ENCODE data around the gene DLGAP1. TPM values are rescaled to one million over a fixed set of nuclear protein-coding genes. Genes with fewer than 3 reads are reported as not detected.

Gene DLGAP1
- total RNA-seq, 1 experiment from 2014 or later, result 2.8 TPM

DNA sequence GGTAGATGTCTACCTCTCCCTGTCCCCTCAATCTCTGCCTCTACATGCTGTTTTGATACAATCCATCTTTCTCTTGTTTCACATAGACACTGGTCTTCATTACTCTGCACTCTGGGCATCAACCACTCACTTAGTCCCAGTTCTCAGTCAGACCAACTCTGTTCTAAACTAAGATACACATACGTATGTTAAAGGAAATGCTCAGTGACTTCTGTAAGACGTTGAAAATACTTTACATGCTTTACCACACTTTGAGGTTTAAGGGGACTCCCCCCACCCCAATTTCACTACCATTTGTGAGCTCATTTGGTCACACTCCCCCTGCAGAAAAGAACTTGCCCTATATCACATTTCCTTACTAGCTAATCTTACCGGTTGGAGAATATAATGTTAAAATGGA, 507.7 kb downstream of the DLGAP1 start:
- no peak overlapping the region for H3K4me3 ChIP-seq

DNA sequence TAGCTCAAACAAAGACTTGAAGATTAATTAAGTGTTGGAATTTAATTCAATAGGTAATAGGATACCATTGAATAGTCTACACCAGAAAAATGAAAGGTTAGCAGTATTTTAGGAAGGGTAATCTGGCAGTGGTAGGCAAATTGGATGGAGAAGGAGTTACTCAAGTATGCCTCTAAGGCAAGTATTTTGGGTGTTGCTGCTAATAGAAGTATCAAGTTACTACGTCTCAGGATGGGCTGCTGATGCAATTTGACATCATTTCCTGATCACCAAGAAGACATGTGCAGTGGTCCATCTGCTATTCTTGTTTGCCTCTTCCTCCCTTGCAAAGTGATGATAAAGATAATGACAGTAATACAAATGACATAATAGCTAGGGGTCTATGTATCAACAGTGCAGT, 519.8 kb downstream of the DLGAP1 start:
- H3K9me3 ChIP-seq (replicated peaks), result no peaks in the 10 kb centered on the region
- no peak overlapping the region for H3K27ac ChIP-seq
- no peak for DNase-seq
- H3K27me3 ChIP-seq, result no peaks in the 10 kb centered on the region
- no peaks in the 10 kb centered on the region for H3K4me1 ChIP-seq
- H3K4me3 ChIP-seq, result no peak overlapping the region
- no peaks in the 10 kb centered on the region for H3K36me3 ChIP-seq

More for the DNA sequence above, 507.7 kb downstream of the DLGAP1 start:
- DNase-seq, result no peak
- H3K27ac ChIP-seq, result no peak overlapping the region
- no peaks in the 10 kb centered on the region for H3K9me3 ChIP-seq (replicated peaks)
- H3K27me3 ChIP-seq, result no peaks in the 10 kb centered on the region
- no peaks in the 10 kb centered on the region for H3K36me3 ChIP-seq
- H3K4me1 ChIP-seq, result no peaks in the 10 kb centered on the region

DNA sequence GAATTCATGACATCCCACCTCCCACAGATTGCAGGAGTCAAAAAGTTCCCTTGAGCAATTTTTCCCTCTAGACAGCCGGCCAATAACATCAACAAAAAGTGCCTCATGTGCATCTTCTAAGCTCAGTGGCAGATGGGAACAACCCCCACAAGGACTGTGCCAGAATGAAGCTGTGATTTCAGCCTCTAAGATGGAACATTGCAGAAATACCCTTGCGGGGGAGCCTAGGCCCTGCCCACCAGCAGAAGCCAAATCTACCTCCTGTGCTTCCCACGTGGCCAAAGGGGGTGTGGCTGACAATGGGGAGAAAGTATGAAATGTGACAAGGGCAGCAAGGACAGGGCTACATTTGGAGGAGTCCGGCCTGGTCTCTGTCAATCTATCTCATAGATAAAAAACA, 522.8 kb downstream of the DLGAP1 start:
- Histone ChIP-seq H3K9me3 (replicated peaks) (no peaks in the 10 kb centered on the region), H3K4me3 (no peak overlapping the region)

DNA sequence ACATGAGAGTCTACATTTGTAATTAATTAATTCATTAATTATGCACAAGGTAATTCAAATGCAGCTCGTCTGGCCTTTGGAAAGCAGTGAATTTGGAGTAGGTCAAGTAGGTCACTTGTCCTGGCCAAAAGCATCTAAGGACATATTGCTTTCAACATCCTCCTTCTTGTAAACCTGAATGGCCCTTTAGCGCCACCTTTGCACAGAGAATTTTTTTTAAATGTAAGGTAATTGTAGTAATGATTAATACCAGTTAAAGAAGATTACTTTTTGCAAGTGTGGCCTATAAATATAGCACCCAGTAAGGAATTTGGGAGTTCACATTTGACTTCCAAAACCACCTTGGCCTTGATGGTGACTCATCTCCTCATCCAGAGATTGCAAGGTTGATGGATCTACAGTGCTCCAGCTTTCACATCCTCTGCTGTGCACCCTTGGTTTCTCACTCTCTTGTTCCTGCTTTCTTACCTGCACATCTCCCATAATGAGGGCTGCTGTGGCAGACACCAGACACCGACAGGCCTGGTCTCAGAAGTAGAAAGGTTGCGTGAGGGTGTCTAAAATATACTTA, 523.5 kb downstream of the DLGAP1 start:
- H3K4me1 ChIP-seq, result no peaks in the 10 kb centered on the region
- no peak overlapping the region for H3K4me3 ChIP-seq
- no peak overlapping the region for H3K27ac ChIP-seq
- H3K27me3 ChIP-seq, result no peaks in the 10 kb centered on the region
- DNase-seq, result no peak
- H3K9me3 ChIP-seq (replicated peaks), result no peaks in the 10 kb centered on the region
- no peaks in the 10 kb centered on the region for H3K36me3 ChIP-seq

More for the DNA sequence above, 522.8 kb downstream of the DLGAP1 start:
- H3K36me3 ChIP-seq, result no peaks in the 10 kb centered on the region
- no peaks in the 10 kb centered on the region for H3K27me3 ChIP-seq
- DNase-seq, result no peak
- no peak overlapping the region for H3K27ac ChIP-seq
- no peaks in the 10 kb centered on the region for H3K4me1 ChIP-seq

DNA sequence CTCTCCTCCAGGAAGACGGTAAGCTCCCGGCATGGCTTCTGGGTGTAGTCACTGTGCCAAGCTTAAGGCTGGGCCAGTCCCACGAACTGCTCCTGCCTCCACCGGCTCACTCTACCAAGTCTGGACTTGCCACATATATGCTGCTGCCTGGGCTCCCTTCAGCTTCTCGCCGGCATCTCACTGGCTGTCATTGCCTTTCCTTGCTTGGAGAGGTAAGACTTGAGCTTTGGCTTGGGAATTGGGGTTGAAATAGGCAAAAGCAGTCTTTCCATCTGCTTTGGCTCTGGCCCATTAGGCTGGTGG, 524.1 kb downstream of the DLGAP1 start:
- H3K27me3 ChIP-seq, result no peaks in the 10 kb centered on the region
- H3K4me3 ChIP-seq, result no peak overlapping the region
- no peaks in the 10 kb centered on the region for H3K36me3 ChIP-seq
- H3K4me1 ChIP-seq, result no peaks in the 10 kb centered on the region
- H3K27ac ChIP-seq, result no peak overlapping the region
- no peak for DNase-seq
- H3K9me3 ChIP-seq (replicated peaks), result no peaks in the 10 kb centered on the region

DNA sequence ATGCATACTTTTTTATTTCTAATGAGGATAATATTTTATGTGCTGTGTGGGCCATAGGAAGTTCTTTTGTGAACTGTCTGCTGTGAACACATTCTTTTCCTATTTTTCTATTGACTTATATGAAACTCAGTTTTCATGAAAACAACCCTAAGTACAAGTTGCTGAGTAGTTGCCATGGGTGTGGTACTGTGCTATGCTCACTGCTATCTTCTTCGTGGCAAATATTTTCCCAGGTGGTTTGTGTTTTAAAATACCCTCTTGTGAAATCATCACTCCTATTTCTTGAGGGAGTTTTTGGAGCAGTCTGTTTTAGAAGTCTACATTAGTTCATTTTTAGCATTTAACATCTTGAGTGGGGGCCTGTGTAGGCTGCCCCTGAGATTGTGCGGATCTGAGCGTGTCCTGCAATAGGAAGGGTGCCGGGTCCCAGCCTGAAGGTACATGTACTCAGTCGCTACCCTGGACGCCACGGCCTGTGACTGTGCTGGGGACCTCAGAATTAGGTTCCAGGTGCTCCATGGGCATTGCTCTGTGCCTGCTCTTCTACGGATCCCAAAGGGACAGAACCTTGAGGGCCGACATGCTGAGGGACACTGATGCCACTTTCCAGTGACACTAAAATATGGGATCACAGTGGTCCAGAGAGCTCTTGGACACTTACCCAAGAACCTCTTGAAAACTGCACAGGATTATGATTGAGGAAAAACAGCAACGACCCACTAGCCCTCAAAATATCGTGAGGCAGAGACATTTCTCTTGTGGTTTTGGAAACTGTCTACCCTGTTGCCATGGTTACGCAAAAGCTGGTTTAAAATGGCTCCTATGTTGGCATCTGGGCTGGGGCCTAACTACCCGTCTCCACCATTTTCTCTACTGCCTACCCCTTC, 524.7 kb downstream of the DLGAP1 start:
- Histone ChIP-seq H3K36me3 (no peaks in the 10 kb centered on the region), H3K9me3 (replicated peaks) (no peaks in the 10 kb centered on the region), H3K4me1 (no peaks in the 10 kb centered on the region), H3K27me3 (no peaks in the 10 kb centered on the region), H3K4me3 (no peak overlapping the region), H3K27ac (no peak overlapping the region)
- peak in 1 of 2 experiments; percentile 1 for DNase-seq

DNA sequence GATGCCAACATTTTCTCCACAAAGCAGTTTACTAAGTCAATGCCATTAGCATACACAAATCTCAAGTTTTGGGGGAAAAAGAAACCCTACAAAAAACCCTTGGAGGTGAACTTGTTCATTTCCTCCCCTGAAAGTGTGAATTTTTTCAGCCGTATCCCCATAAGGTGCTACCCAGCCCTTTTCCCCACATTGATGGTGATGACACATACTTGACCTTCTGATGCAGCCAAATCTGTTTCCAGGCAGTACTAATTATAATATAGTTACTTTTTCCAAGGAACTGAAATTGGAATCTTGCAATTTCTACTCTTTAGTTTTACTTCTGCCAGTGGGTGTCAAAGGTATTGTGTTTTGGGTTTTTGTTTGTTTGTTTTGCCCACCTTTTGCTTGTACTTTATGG, 530.7 kb downstream of the DLGAP1 start:
- Histone ChIP-seq H3K27me3 (no peaks in the 10 kb centered on the region), H3K4me3 (no peak overlapping the region), H3K4me1 (no peaks in the 10 kb centered on the region), H3K36me3 (no peaks in the 10 kb centered on the region), H3K9me3 (replicated peaks) (no peaks in the 10 kb centered on the region), H3K27ac (no peak overlapping the region)
- no peak for DNase-seq

DNA sequence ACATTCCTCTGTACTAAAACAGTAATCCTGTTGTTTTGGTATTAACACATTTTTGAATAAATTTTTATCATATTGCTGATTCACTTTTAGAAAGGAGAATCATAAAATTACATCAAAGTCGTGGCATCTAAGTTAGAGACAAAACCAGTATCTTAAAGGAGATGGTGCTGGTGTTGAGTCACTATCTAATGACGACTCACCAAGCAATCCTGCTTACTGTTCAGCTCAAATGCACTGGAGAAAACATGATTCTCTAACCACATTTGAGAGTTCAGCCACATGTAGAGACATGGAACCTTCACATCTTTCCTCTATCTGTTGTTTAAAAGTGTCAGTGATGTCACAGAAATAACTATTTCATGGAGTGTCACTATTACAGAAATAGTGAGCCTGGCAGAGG, 531.4 kb downstream of the DLGAP1 start:
- H3K9me3 ChIP-seq (replicated peaks), result no peaks in the 10 kb centered on the region
- no peaks in the 10 kb centered on the region for H3K4me1 ChIP-seq
- H3K27me3 ChIP-seq, result no peaks in the 10 kb centered on the region
- H3K4me3 ChIP-seq, result no peak overlapping the region
- no peak for DNase-seq
- no peak overlapping the region for H3K27ac ChIP-seq
- no peaks in the 10 kb centered on the region for H3K36me3 ChIP-seq

DNA sequence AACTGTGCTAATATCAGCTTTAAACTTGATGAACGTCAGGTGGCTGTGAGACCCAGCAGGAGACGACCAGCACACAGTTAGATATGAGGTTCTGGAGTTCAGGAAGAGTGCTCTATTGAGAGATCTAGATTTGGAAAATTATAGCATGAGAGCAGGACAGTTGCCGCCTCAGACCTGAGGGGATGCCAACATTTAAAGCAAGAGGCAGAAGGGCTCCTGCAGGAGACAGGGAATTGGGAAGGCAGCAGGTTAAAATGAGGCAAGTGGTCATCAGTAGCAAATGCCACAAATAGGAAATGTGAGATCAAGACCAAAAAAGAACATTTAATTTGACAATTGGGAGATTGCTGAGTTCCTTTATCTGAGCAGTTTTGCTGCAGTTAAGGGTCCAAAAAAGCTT, 533.3 kb downstream of the DLGAP1 start:
- Histone ChIP-seq H3K4me3 (no peak overlapping the region), H3K4me1 (no peaks in the 10 kb centered on the region), H3K9me3 (replicated peaks) (no peaks in the 10 kb centered on the region), H3K36me3 (no peaks in the 10 kb centered on the region), H3K27me3 (no peaks in the 10 kb centered on the region), H3K27ac (no peak overlapping the region)
- DNase-seq, result no peak

DNA sequence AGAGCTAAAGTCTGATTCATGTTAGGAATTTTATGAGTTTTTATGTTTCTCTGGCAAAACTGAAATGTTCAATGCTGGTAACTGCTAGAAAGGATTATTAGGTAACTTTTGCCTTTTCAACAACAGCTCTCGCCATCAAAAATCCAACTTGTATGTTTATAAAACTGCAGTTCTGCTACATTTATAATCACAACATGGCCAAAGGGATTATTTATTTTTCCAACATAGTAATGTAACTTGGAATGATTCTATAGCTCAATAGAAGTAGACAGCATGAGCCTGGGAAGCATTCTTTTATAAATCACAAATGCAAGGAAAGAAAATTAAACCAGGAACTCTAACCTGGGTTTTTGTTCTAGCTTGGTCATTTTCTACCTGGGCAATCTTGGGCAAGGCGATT, 534.3 kb downstream of the DLGAP1 start:
- no peak for DNase-seq
- Histone ChIP-seq H3K27ac (no peak overlapping the region), H3K4me1 (no peaks in the 10 kb centered on the region), H3K27me3 (no peaks in the 10 kb centered on the region), H3K9me3 (replicated peaks) (no peaks in the 10 kb centered on the region), H3K4me3 (no peak overlapping the region), H3K36me3 (no peaks in the 10 kb centered on the region)

DNA sequence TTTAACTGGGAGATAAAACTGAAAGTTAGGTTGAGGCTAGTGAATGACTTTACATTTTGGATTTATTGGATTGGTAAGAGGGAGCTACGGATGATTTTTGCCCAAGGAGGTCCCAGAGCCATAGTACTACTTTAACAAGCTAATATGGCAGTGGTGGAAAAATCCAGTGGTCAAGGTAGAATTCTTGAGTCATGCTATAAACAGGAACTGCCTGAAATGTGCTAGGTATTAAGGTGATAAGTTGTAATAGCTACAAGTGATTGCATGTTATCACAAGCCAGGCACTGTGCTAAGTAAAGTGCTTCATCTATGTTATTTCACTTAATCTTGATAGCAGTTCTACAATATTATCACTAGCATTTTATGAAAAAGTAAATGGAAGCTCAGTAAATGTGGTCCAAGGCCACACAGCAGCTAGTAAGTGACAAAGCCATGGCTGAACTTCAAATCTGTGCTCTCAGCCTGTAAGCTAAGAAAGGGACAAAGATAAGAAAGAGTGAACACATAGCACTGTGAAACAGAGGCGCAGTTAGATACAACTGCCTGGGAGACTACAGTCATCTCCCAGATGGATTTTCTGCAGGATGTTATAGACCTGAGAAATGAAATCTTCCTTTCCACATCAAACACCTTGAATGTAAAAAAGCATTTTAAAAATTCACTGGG, 535.6 kb downstream of the DLGAP1 start:
- H3K27ac ChIP-seq, result no peak overlapping the region
- H3K36me3 ChIP-seq, result no peaks in the 10 kb centered on the region
- no peak overlapping the region for H3K4me3 ChIP-seq
- no peaks in the 10 kb centered on the region for H3K9me3 ChIP-seq (replicated peaks)
- H3K4me1 ChIP-seq, result peaks cover 10% of the 10 kb centered on the region; the same call in 1 of the 2 replicates
- H3K27me3 ChIP-seq, result no peaks in the 10 kb centered on the region
- no peak for DNase-seq

DNA sequence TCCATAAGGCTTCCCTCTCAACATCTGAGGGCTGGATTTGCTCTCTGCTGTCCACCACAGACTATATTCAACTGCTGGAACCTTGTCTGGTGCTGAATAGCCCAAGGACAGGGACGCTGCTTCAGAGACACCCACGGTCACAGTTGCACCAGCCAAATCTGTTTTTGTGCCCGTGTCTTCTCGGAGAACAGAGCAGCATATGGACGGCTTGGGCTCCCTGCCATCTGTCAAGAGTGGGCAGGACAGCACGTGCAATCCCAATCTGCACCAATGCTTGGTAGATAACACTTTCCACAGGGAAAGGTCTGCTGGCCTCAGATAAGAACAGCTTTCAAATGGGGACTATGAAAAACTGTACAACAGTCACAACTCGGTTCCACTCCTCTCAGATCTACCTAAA, 539.0 kb downstream of the DLGAP1 start:
- Histone ChIP-seq H3K4me3 (no peak overlapping the region), H3K27me3 (no peaks in the 10 kb centered on the region), H3K27ac (no peak overlapping the region), H3K4me1 (peaks cover 10% of the 10 kb centered on the region; the same call in 1 of the 2 replicates), H3K36me3 (no peaks in the 10 kb centered on the region), H3K9me3 (replicated peaks) (no peaks in the 10 kb centered on the region)
- DNase-seq, result no peak

DNA sequence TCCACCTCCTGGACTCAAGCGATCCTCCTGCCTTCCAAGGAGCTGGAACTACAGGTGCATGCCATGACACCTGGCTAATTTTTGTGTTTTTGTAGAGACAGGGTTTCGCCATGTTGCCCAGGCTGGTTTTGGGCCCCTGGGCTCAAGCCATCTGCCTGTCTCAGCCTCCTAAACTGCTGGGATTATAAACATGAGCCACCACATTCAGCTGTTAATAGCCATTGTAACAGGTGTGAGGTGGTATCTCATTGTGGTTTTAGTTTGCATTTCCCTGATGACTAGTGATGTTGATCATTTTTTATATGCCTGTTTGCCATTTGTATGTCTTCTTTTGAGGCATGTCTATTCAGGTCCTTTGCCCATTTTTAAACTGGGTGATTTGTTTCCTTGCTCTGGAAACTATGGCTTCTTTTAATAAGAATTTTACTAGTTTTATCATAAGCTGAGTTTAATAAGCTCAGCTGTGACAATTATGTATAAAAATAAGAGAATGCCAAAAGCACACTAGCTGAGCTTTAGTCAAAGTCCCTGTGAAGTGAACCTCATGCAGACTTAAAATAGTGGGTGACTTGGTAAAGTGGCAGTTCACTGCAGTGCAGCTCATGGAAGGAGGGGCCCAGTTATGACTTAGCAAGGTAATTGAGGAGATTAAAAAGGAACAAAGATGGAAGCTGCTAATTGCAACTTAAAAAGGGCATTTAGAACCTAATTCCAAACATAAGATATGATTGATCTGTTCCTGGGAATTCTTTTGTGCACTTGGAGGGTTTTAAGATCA, 540.1 kb downstream of the DLGAP1 start:
- Histone ChIP-seq H3K27ac (no peak overlapping the region), H3K4me3 (no peak overlapping the region), H3K27me3 (no peaks in the 10 kb centered on the region), H3K9me3 (replicated peaks) (no peaks in the 10 kb centered on the region), H3K4me1 (peaks cover 10% of the 10 kb centered on the region; the same call in 1 of the 2 replicates), H3K36me3 (no peaks in the 10 kb centered on the region)
- peak; percentile 15 to 52 for DNase-seq

DNA sequence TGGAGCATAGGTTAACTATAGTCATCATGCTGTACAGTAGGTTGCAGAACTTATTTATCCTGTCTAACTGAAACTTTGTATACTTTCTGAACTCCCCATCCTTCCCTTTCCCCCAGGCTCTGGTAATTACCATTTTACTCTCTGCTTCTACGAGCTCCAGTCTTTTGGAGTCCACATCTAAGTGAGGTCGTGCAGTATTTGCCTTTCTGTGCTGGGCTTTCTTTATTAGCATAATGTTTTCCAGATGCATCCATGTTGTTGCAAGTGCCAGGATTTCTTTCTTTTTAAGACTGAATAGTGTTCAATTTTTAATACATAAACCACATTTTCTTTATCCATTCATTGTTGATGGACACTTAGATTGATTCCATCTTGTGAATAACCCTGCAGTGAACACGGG, 541.0 kb downstream of the DLGAP1 start:
- Histone ChIP-seq H3K36me3 (no peaks in the 10 kb centered on the region), H3K27me3 (no peaks in the 10 kb centered on the region), H3K4me3 (no peak overlapping the region), H3K9me3 (replicated peaks) (no peaks in the 10 kb centered on the region), H3K27ac (no peak overlapping the region), H3K4me1 (peaks cover 10% of the 10 kb centered on the region; the same call in 1 of the 2 replicates)
- no peak for DNase-seq

DNA sequence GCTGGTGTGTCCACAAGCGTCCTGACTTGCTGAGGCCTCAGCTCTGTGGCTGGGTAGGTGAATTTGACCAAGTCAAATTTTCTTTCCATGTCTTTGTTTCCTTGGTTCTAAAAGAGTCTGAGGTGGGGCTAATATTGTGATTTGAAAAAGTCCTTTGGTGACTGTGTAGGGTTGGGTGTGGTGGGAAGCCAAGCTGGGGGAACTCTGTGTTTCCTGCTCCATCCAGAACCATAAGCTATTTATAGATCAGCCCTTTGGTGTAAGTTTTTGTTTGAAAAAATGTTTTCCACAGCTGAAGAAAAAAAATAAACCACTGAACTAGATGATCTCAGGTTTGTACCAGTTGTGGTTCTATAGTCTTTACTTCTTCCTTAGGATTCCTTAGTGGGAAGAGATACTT, 542.4 kb downstream of the DLGAP1 start:
- no peaks in the 10 kb centered on the region for H3K27me3 ChIP-seq
- H3K9me3 ChIP-seq (replicated peaks), result no peaks in the 10 kb centered on the region
- H3K27ac ChIP-seq, result no peak overlapping the region
- no peak overlapping the region for H3K4me3 ChIP-seq
- H3K36me3 ChIP-seq, result no peaks in the 10 kb centered on the region
- DNase-seq, result no peak
- peaks cover 10% of the 10 kb centered on the region; the same call in 1 of the 2 replicates for H3K4me1 ChIP-seq
